HepG2 (cell line): ENCODE results near the gene AP1G1. TPM values are rescaled to one million over a fixed set of nuclear protein-coding genes. Genes with fewer than 3 reads are reported as not detected.

ENCODE experiments used
- ATF7 ChIP-seq, 2 experiments: fragments of 450-650 bp in 1 of 2; sonication (generic) in 1 of 2; formaldehyde crosslinking in 1 of 2; IDR thresholded peaks; 2 replicates each; pipeline versions ENCODE4 v1.4.0 to v1.6.1; 2016 to 2020; ENCODE audit warnings: antibody characterized with exemption in 1 of 2, mild to moderate bottlenecking in 1 of 2, missing genetic modification reagents in 1 of 2
- E2F2 ChIP-seq: sonication (generic); formaldehyde crosslinking; IDR thresholded peaks from 2 replicates; pipeline ENCODE4 v1.4.0; 2020; ENCODE audit warnings: missing genetic modification reagents, borderline replicate concordance
- EED ChIP-seq: sonication (generic); formaldehyde crosslinking; IDR thresholded peaks from 2 replicates; pipeline ENCODE4 v1.5.0; 2020; ENCODE audit warnings: mild to moderate bottlenecking, missing genetic modification reagents
- ETV6 ChIP-seq: sonication (generic); formaldehyde crosslinking; conservative IDR thresholded peaks from 2 replicates; pipeline ENCODE4 v1.4.0; 2020; ENCODE audit warnings: missing genetic modification reagents
- FOXK2 ChIP-seq: fragments of 450-650 bp; IDR thresholded peaks from 2 replicates; pipeline ENCODE4 v1.6.1; 2016
- KDM6A ChIP-seq: IDR thresholded peaks from 2 replicates; pipeline ENCODE4 v1.6.1; 2016; ENCODE audit warnings: low read depth
- NFE2 ChIP-seq: sonication (generic); formaldehyde crosslinking; IDR thresholded peaks from 2 replicates; pipeline ENCODE4 v1.4.0; 2020; ENCODE audit warnings: missing genetic modification reagents
- NKX3-1 ChIP-seq: sonication (generic); formaldehyde crosslinking; IDR thresholded peaks from 2 replicates; pipeline ENCODE4 v1.5.0; 2020; ENCODE audit warnings: missing genetic modification reagents
- NR2F6 ChIP-seq, 2 experiments: IDR thresholded peaks; 2 replicates each; pipeline ENCODE4 v1.6.1; 2016; ENCODE audit warnings: antibody characterized with exemption in 1 of 2, mild to moderate bottlenecking in 1 of 2
- PRDM15 ChIP-seq: sonication (generic); formaldehyde crosslinking; IDR thresholded peaks from 2 replicates; pipeline ENCODE4 v1.4.0; 2020; ENCODE audit warnings: missing genetic modification reagents
- RBFOX2 ChIP-seq: fragments of 200-400 bp; formaldehyde crosslinking; IDR thresholded peaks from 2 replicates; pipeline ENCODE4 v1.6.1; 2017; ENCODE audit warnings: low read depth, mild to moderate bottlenecking, low read length
- REST ChIP-seq, 2 experiments: IDR thresholded peaks; 2 replicates each; pipeline ENCODE4 v1.6.1; 2011 to 2012; ENCODE audit warnings: low read length in 2 of 2, borderline replicate concordance in 1 of 2, low read depth in 1 of 2, mild to moderate bottlenecking in 1 of 2, moderate library complexity in 1 of 2
- TOPORS ChIP-seq: sonication (generic); formaldehyde crosslinking; IDR thresholded peaks from 2 replicates; pipeline ENCODE4 v1.8.0; 2023; ENCODE audit warnings: mild to moderate bottlenecking, missing genetic modification reagents
- ZBTB21 ChIP-seq: sonication (generic); formaldehyde crosslinking; IDR thresholded peaks from 2 replicates; pipeline ENCODE4 v1.4.0; 2020; ENCODE audit warnings: missing genetic modification reagents
- ZNF460 ChIP-seq: sonication (generic); formaldehyde crosslinking; IDR thresholded peaks from 2 replicates; pipeline ENCODE4 v1.5.1; 2020; ENCODE audit warnings: missing genetic modification reagents, mild to moderate bottlenecking, borderline replicate concordance
- ZNF550 ChIP-seq: sonication (generic); formaldehyde crosslinking; IDR thresholded peaks from 2 replicates; pipeline ENCODE4 v1.4.0; 2020; ENCODE audit warnings: mild to moderate bottlenecking, missing genetic modification reagents, borderline replicate concordance
- ZNF567 ChIP-seq: sonication (generic); formaldehyde crosslinking; IDR thresholded peaks from 2 replicates; pipeline ENCODE4 v1.8.1; 2023; ENCODE audit warnings: mild to moderate bottlenecking, missing genetic modification reagents, borderline replicate concordance
- ZNF674 ChIP-seq: sonication (generic); formaldehyde crosslinking; IDR thresholded peaks from 2 replicates; pipeline ENCODE4 v1.5.0; 2020; ENCODE audit warnings: low read depth, mild to moderate bottlenecking, missing genetic modification reagents
- polyA plus RNA-seq, 8 experiments: library from polyadenylated mRNA; depleted of rRNA in 3 of 8; stranded (reverse) in 7 of 8; unstranded in 1 of 8; fragments of >200 nt; fragmentation: Illumina TruSeq in 4 of 8; extraction: Trizol in 4 of 8; gene quantifications; 2 replicates each; pipeline versions ENCODE4 v1.2.1 to v1.2.3, GENCODE V29; 2011 to 2016; ENCODE audit warnings: low read depth in 4 of 8, missing spikeins in 1 of 8, mixed read lengths in 1 of 8; ENCODE audit not compliant: insufficient read depth in 1 of 8
- total RNA-seq, 5 experiments: library from RNA; depleted of rRNA; stranded (reverse); fragments of >200 nt; fragmentation: Illumina TruSeq; extraction: Trizol; gene quantifications; 2 replicates each; pipeline ENCODE4 v1.2.3, GENCODE V29; 2016; ENCODE audit warnings: low read depth in 1 of 5

The AP1G1 gene
- total and polyA plus RNA-seq, 2 of the 13 experiments (the other 11 are each of a cell fraction or from before 2014, with no cell fraction given) = 62.2 to 66.2 TPM

- TF ChIP-seq ZNF567 (CRISPR knock-in tag) (peak; percentile 95), NKX3-1 (no peak), E2F2 (CRISPR knock-in tag) (no peak), EED (CRISPR knock-in tag) (0 out of 2 replicates have a peak, but pooled peaks have one; percentile 29), REST (IDR thresholded peaks at IDR 0.05; ENCODE audit: borderline replicate concordance in 1 of 2, low read depth in 1 of 2, low read length in 2 of 2) (no peak), PRDM15 (no peak), ETV6 (CRISPR knock-in tag) (no peak; the same call in 1 of the 2 replicates), RBFOX2 (peak; percentile 53; the same call in 1 of the 2 replicates), TOPORS (peak; percentile 68; the same call in 1 of the 2 replicates), ZBTB21 (CRISPR knock-in tag) (no peak), ATF7 (IDR thresholded peaks at IDR 0.05) (no peak), ATF7 (CRISPR knock-in tag; IDR thresholded peaks at IDR 0.05) (0 out of 2 replicates have a peak, but pooled peaks have one; percentile 18), ZNF460 (CRISPR knock-in tag) (no peak), ZNF550 (CRISPR knock-in tag) (peak; percentile 96; the same call in 1 of the 2 replicates), NFE2 (no peak), KDM6A (CRISPR knock-in tag) (0 out of 2 replicates have a peak, but pooled peaks have one; percentile 15), ZNF674 (0 out of 2 replicates have a peak, but pooled peaks have one; percentile 80), FOXK2 (0 out of 2 replicates have a peak, but pooled peaks have one; percentile 40), NR2F6 (IDR thresholded peaks at IDR 0.05) (no peak), NR2F6 (CRISPR knock-in tag; IDR thresholded peaks at IDR 0.05) (0 out of 2 replicates have a peak, but pooled peaks have one; percentile 52)
These were observed 85.7 kb downstream of the AP1G1 start (continued) for GRCh38 chr16:71722801-71723536.
